ENCODE measurements around the gene GCK.
A peak's percentile ranks its signal among the peaks of the same experiment; 100 is the strongest.

GCK gene

GRCh38 chr7:44216521-44217222 lies 27.4 kb upstream of the GCK start:
- H3K4me1 ChIP-seq (ENCODE audit: control insufficient read depth, insufficient read depth, low read length), result peaks cover 33% of the 10 kb centered on the region
- H3K9me3 ChIP-seq (ENCODE audit: control insufficient read depth, low read length), result no peaks in the 10 kb centered on the region
- no peak overlapping the region for H3K27ac ChIP-seq (ENCODE audit: insufficient read depth, low read depth, low read length, poor library complexity, severe bottlenecking)
- no peaks in the 10 kb centered on the region for H3K27me3 ChIP-seq (ENCODE audit: control insufficient read depth, insufficient read depth, low read length, poor library complexity, severe bottlenecking)
- peaks cover 3% of the 10 kb centered on the region for H3K36me3 ChIP-seq (ENCODE audit: control insufficient read depth, insufficient read depth, low read length)
- H3K4me3 ChIP-seq (ENCODE audit: insufficient read depth, low read depth, low read length), result no peak overlapping the region
- whole genome bisulfite sequencing, 2 experiments, result 92 to 94% methylated on average over 13 of the region's 13 CpGs

GRCh38 chr7:44216019-44216418 lies 26.8 kb upstream of the GCK start:
- 84 to 86% methylated on average over 8 of the region's 8 CpGs for WGBS, 2 experiments
- no peak overlapping the region for H3K27ac ChIP-seq (ENCODE audit: insufficient read depth, low read depth, low read length, poor library complexity, severe bottlenecking)
- H3K9me3 ChIP-seq (ENCODE audit: control insufficient read depth, low read length), result no peaks in the 10 kb centered on the region

GRCh38 chr7:44215531-44215930 lies 26.3 kb upstream of the GCK start:
- Histone ChIP-seq H3K9me3 (ENCODE audit: control insufficient read depth, low read length) (no peaks in the 10 kb centered on the region), H3K4me3 (ENCODE audit: insufficient read depth, low read depth, low read length) (no peak overlapping the region), H3K27ac (ENCODE audit: insufficient read depth, low read depth, low read length, poor library complexity, severe bottlenecking) (no peak overlapping the region), H3K36me3 (ENCODE audit: control insufficient read depth, insufficient read depth, low read length) (peaks cover 12% of the 10 kb centered on the region), H3K27me3 (ENCODE audit: control insufficient read depth, insufficient read depth, low read length, poor library complexity, severe bottlenecking) (no peaks in the 10 kb centered on the region), H3K4me1 (ENCODE audit: control insufficient read depth, insufficient read depth, low read length) (peaks cover 37% of the 10 kb centered on the region)
- WGBS, 2 experiments, result 92 to 95% methylated on average over 7 of the region's 7 CpGs

More at GRCh38 chr7:44216019-44216418, 26.8 kb upstream of the GCK start:
- Histone ChIP-seq H3K36me3 (ENCODE audit: control insufficient read depth, insufficient read depth, low read length) (peaks cover 7% of the 10 kb centered on the region), H3K27me3 (ENCODE audit: control insufficient read depth, insufficient read depth, low read length, poor library complexity, severe bottlenecking) (no peaks in the 10 kb centered on the region), H3K4me1 (ENCODE audit: control insufficient read depth, insufficient read depth, low read length) (peaks cover 37% of the 10 kb centered on the region), H3K4me3 (ENCODE audit: insufficient read depth, low read depth, low read length) (no peak overlapping the region)

GRCh38 chr7:44213877-44214388 lies 24.7 kb upstream of the GCK start:
- WGBS, 2 experiments, result 74 to 77% methylated on average over 9 of the region's 9 CpGs
- no peaks in the 10 kb centered on the region for H3K27me3 ChIP-seq (ENCODE audit: control insufficient read depth, insufficient read depth, low read length, poor library complexity, severe bottlenecking)
- H3K9me3 ChIP-seq (ENCODE audit: control insufficient read depth, low read length), result no peaks in the 10 kb centered on the region
- no peak overlapping the region for H3K4me3 ChIP-seq (ENCODE audit: insufficient read depth, low read depth, low read length)
- no peak overlapping the region for H3K27ac ChIP-seq (ENCODE audit: insufficient read depth, low read depth, low read length, poor library complexity, severe bottlenecking)
- H3K4me1 ChIP-seq (ENCODE audit: control insufficient read depth, insufficient read depth, low read length), result peaks cover 37% of the 10 kb centered on the region
- peaks cover 23% of the 10 kb centered on the region for H3K36me3 ChIP-seq (ENCODE audit: control insufficient read depth, insufficient read depth, low read length)

GRCh38 chr7:44213206-44213876 lies 24.1 kb upstream of the GCK start:
- Histone ChIP-seq H3K27me3 (ENCODE audit: control insufficient read depth, insufficient read depth, low read length, poor library complexity, severe bottlenecking) (no peaks in the 10 kb centered on the region), H3K4me3 (ENCODE audit: insufficient read depth, low read depth, low read length) (no peak overlapping the region), H3K4me1 (ENCODE audit: control insufficient read depth, insufficient read depth, low read length) (peaks cover 37% of the 10 kb centered on the region), H3K9me3 (ENCODE audit: control insufficient read depth, low read length) (no peaks in the 10 kb centered on the region), H3K36me3 (ENCODE audit: control insufficient read depth, insufficient read depth, low read length) (peaks cover 29% of the 10 kb centered on the region), H3K27ac (ENCODE audit: insufficient read depth, low read depth, low read length, poor library complexity, severe bottlenecking) (no peak overlapping the region)
- WGBS, 2 experiments, result 94 to 96% methylated on average over 3 of the region's 3 CpGs

GRCh38 chr7:44212581-44213184 lies 23.4 kb upstream of the GCK start:
- Histone ChIP-seq H3K9me3 (ENCODE audit: control insufficient read depth, low read length) (no peaks in the 10 kb centered on the region), H3K36me3 (ENCODE audit: control insufficient read depth, insufficient read depth, low read length) (peaks cover 36% of the 10 kb centered on the region), H3K4me3 (ENCODE audit: insufficient read depth, low read depth, low read length) (no peak overlapping the region), H3K4me1 (ENCODE audit: control insufficient read depth, insufficient read depth, low read length) (peaks cover 32% of the 10 kb centered on the region), H3K27me3 (ENCODE audit: control insufficient read depth, insufficient read depth, low read length, poor library complexity, severe bottlenecking) (no peaks in the 10 kb centered on the region), H3K27ac (ENCODE audit: insufficient read depth, low read depth, low read length, poor library complexity, severe bottlenecking) (no peak overlapping the region)
- 94 to 98% methylated on average over 6 to 7 of the region's 7 CpGs for WGBS, 2 experiments

- Histone ChIP-seq H3K4me3 (ENCODE audit: insufficient read depth, low read depth, low read length) (no peak overlapping the region), H3K27me3 (ENCODE audit: control insufficient read depth, insufficient read depth, low read length, poor library complexity, severe bottlenecking) (no peaks in the 10 kb centered on the region), H3K27ac (ENCODE audit: insufficient read depth, low read depth, low read length, poor library complexity, severe bottlenecking) (peak overlapping the region; percentile 16), H3K9me3 (ENCODE audit: control insufficient read depth, low read length) (no peaks in the 10 kb centered on the region), H3K36me3 (ENCODE audit: control insufficient read depth, insufficient read depth, low read length) (peaks cover 43% of the 10 kb centered on the region), H3K4me1 (ENCODE audit: control insufficient read depth, insufficient read depth, low read length) (peaks cover 27% of the 10 kb centered on the region)
- 63 to 72% methylated on average over 6 of the region's 6 CpGs for WGBS, 2 experiments
Measured at GRCh38 chr7:44212018-44212417, 22.8 kb upstream of the GCK start.

GRCh38 chr7:44211126-44211675 lies 22.0 kb upstream of the GCK start:
- Histone ChIP-seq H3K27me3 (ENCODE audit: control insufficient read depth, insufficient read depth, low read length, poor library complexity, severe bottlenecking) (no peaks in the 10 kb centered on the region), H3K27ac (ENCODE audit: insufficient read depth, low read depth, low read length, poor library complexity, severe bottlenecking) (no peak overlapping the region), H3K9me3 (ENCODE audit: control insufficient read depth, low read length) (no peaks in the 10 kb centered on the region), H3K4me3 (ENCODE audit: insufficient read depth, low read depth, low read length) (no peak overlapping the region), H3K36me3 (ENCODE audit: control insufficient read depth, insufficient read depth, low read length) (peaks cover 49% of the 10 kb centered on the region), H3K4me1 (ENCODE audit: control insufficient read depth, insufficient read depth, low read length) (peaks cover 21% of the 10 kb centered on the region)
- WGBS, 2 experiments, result 92 to 97% methylated on average over 10 of the region's 10 CpGs

GRCh38 chr7:44210107-44210506 lies 20.9 kb upstream of the GCK start:
- 94 to 96% methylated on average over 5 of the region's 5 CpGs for WGBS, 2 experiments
- Histone ChIP-seq H3K9me3 (ENCODE audit: control insufficient read depth, low read length) (no peaks in the 10 kb centered on the region), H3K36me3 (ENCODE audit: control insufficient read depth, insufficient read depth, low read length) (peaks cover 56% of the 10 kb centered on the region), H3K27me3 (ENCODE audit: control insufficient read depth, insufficient read depth, low read length, poor library complexity, severe bottlenecking) (no peaks in the 10 kb centered on the region), H3K4me3 (ENCODE audit: insufficient read depth, low read depth, low read length) (no peak overlapping the region), H3K27ac (ENCODE audit: insufficient read depth, low read depth, low read length, poor library complexity, severe bottlenecking) (no peak overlapping the region), H3K4me1 (ENCODE audit: control insufficient read depth, insufficient read depth, low read length) (peaks cover 14% of the 10 kb centered on the region)

GRCh38 chr7:44208085-44208484 lies 18.8 kb upstream of the GCK start:
- Histone ChIP-seq H3K27ac (ENCODE audit: insufficient read depth, low read depth, low read length, poor library complexity, severe bottlenecking) (no peak overlapping the region), H3K9me3 (ENCODE audit: control insufficient read depth, low read length) (no peaks in the 10 kb centered on the region), H3K36me3 (ENCODE audit: control insufficient read depth, insufficient read depth, low read length) (peaks cover 56% of the 10 kb centered on the region), H3K4me1 (ENCODE audit: control insufficient read depth, insufficient read depth, low read length) (peaks cover 14% of the 10 kb centered on the region), H3K27me3 (ENCODE audit: control insufficient read depth, insufficient read depth, low read length, poor library complexity, severe bottlenecking) (no peaks in the 10 kb centered on the region), H3K4me3 (ENCODE audit: insufficient read depth, low read depth, low read length) (no peak overlapping the region)
- 95 to 97% methylated on average over 7 of the region's 7 CpGs for WGBS, 2 experiments

Data from ectodermal cell (in vitro differentiated cells).